HepG2 (cell line): Measurements from ENCODE around the gene NLRP5. TPM values are rescaled to one million over a fixed set of nuclear protein-coding genes. Genes with fewer than 3 reads are reported as not detected.

Experiments used
- ESRRA ChIP-seq: sonication (generic); formaldehyde crosslinking; IDR thresholded peaks from 2 replicates; pipeline ENCODE4 v1.5.1; 2020; ENCODE audit warnings: mild to moderate bottlenecking, low read depth, missing genetic modification reagents
- HNF4G ChIP-seq, 2 experiments: sonication (generic) in 1 of 2; formaldehyde crosslinking in 1 of 2; IDR thresholded peaks; 2 replicates each; pipeline versions ENCODE4 v1.4.0 to v1.6.1; 2011 to 2020; ENCODE audit warnings: borderline replicate concordance in 2 of 2, low read depth in 2 of 2, mild to moderate bottlenecking in 2 of 2, low read length in 1 of 2, missing genetic modification reagents in 1 of 2, moderate library complexity in 1 of 2
- NR2F1 ChIP-seq, 2 experiments: fragments of 450-650 bp in 1 of 2; formaldehyde crosslinking in 1 of 2; IDR thresholded peaks; 2 replicates each; pipeline versions ENCODE4 v1.5.0 to v1.6.1; 2016 to 2020; ENCODE audit warnings: mild to moderate bottlenecking in 1 of 2, missing compliant biosample characterization in 1 of 2, missing genetic modification reagents in 1 of 2, moderate library complexity in 1 of 2
- polyA plus RNA-seq, 8 experiments: library from polyadenylated mRNA; depleted of rRNA in 3 of 8; stranded (reverse) in 7 of 8; unstranded in 1 of 8; fragments of >200 nt; fragmentation: Illumina TruSeq in 4 of 8; extraction: Trizol in 4 of 8; gene quantifications; 2 replicates each; pipeline versions ENCODE4 v1.2.1 to v1.2.3, GENCODE V29; 2011 to 2016; ENCODE audit warnings: low read depth in 4 of 8, missing spikeins in 1 of 8, mixed read lengths in 1 of 8; ENCODE audit not compliant: insufficient read depth in 1 of 8
- small RNA-seq, 3 experiments: library from RNA; depleted of rRNA; stranded (forward); fragments of <200 nt; gene quantifications; one replicate each; pipeline ENCODE3, GENCODE V24; 2012; ENCODE audit warnings: low read depth in 2 of 3, low replicate concordance in 1 of 3; ENCODE audit not compliant: insufficient read length in 3 of 3, insufficient read depth in 2 of 3
- total RNA-seq, 5 experiments: library from RNA; depleted of rRNA; stranded (reverse); fragments of >200 nt; fragmentation: Illumina TruSeq; extraction: Trizol; gene quantifications; 2 replicates each; pipeline ENCODE4 v1.2.3, GENCODE V29; 2016; ENCODE audit warnings: low read depth in 1 of 5

The NLRP5 gene
- total and polyA plus RNA-seq, 2 of the 13 experiments (the other 11 are each of a cell fraction or from before 2014, with no cell fraction given): not detected

- TF ChIP-seq NR2F1 (CRISPR knock-in tag; IDR thresholded peaks at IDR 0.05) (peak; percentile 64 to 77), ESRRA (0 out of 2 replicates have a peak, but pooled peaks have one; percentile 17), HNF4G (IDR thresholded peaks at IDR 0.05; ENCODE audit: borderline replicate concordance, low read depth, low read length) (peak; percentile 82), HNF4G (CRISPR knock-in tag; IDR thresholded peaks at IDR 0.05; ENCODE audit: borderline replicate concordance, low read depth) (no peak)
These were observed 124.2 kb downstream of the NLRP5 start (continued) for GRCh38 chr19:56110515-56111448.

Small RNAs within 50 kb of the gene (small RNA-seq; reads per million reads assigned to genes)
- gene RF00019: 0 reads per million in 3 experiments

Other genes with a start within 250 kb of the NLRP5 start
- gene NLRP9, start 248.4 kb upstream of the NLRP5 start, total RNA-seq (2016; rRNA removed; fragmentation: Illumina TruSeq; extraction: Trizol): not detected in 2 replicates
- not detected in 2 replicates for gene NLRP9, start 248.4 kb upstream of the NLRP5 start, polyA plus RNA-seq (2011; rRNA removed)
- gene RFPL4A, start 227.7 kb upstream of the NLRP5 start, total RNA-seq (2016; rRNA removed; fragmentation: Illumina TruSeq; extraction: Trizol): not detected in 2 replicates
- 0.13 TPM in 1 of 2 replicates, not detected in the other for gene RFPL4A, start 227.7 kb upstream of the NLRP5 start, polyA plus RNA-seq (2011; rRNA removed)
- not detected in 2 replicates for gene RFPL4AL1, start 217.7 kb upstream of the NLRP5 start, total RNA-seq (2016; rRNA removed; fragmentation: Illumina TruSeq; extraction: Trizol)
- not detected in 2 replicates for gene RFPL4AL1, start 217.7 kb upstream of the NLRP5 start, polyA plus RNA-seq (2011; rRNA removed)
- 0.02 TPM in 1 of 2 replicates, not detected in the other for gene NLRP11, start 154.8 kb upstream of the NLRP5 start, total RNA-seq (2016; rRNA removed; fragmentation: Illumina TruSeq; extraction: Trizol)
- gene NLRP11, start 154.8 kb upstream of the NLRP5 start, polyA plus RNA-seq (2011; rRNA removed): 0.01 TPM in 1 of 2 replicates, not detected in the other
- gene NLRP4, start 150.2 kb upstream of the NLRP5 start, total RNA-seq (2016; rRNA removed; fragmentation: Illumina TruSeq; extraction: Trizol): not detected in 2 replicates
- not detected in 2 replicates for gene NLRP4, start 150.2 kb upstream of the NLRP5 start, polyA plus RNA-seq (2011; rRNA removed)
- gene NLRP13, start 54.4 kb upstream of the NLRP5 start, total RNA-seq (2016; rRNA removed; fragmentation: Illumina TruSeq; extraction: Trizol): not detected in 2 replicates
- gene NLRP13, start 54.4 kb upstream of the NLRP5 start, polyA plus RNA-seq (2011; rRNA removed): not detected in 2 replicates
- not detected in 2 replicates for gene NLRP8, start 38.9 kb upstream of the NLRP5 start, total RNA-seq (2016; rRNA removed; fragmentation: Illumina TruSeq; extraction: Trizol)
- not detected in 2 replicates for gene NLRP8, start 38.9 kb upstream of the NLRP5 start, polyA plus RNA-seq (2011; rRNA removed)
- 35.6 and 42.8 TPM in 2 replicates for gene ZNF787, start 134.5 kb downstream of the NLRP5 start, total RNA-seq (2016; rRNA removed; fragmentation: Illumina TruSeq; extraction: Trizol)
- 15.1 and 23.1 TPM in 2 replicates for gene ZNF787, start 134.5 kb downstream of the NLRP5 start, polyA plus RNA-seq (2011; rRNA removed)
- gene ZNF444, start 154.5 kb downstream of the NLRP5 start, total RNA-seq (2016; rRNA removed; fragmentation: Illumina TruSeq; extraction: Trizol): 24.4 and 30.3 TPM in 2 replicates
- gene ZNF444, start 154.5 kb downstream of the NLRP5 start, polyA plus RNA-seq (2011; rRNA removed): 27.4 and 34.2 TPM in 2 replicates
- not detected in 2 replicates for gene GALP, start 189.2 kb downstream of the NLRP5 start, total RNA-seq (2016; rRNA removed; fragmentation: Illumina TruSeq; extraction: Trizol)
- gene GALP, start 189.2 kb downstream of the NLRP5 start, polyA plus RNA-seq (2011; rRNA removed): not detected in 2 replicates
- gene ZSCAN5B, start 211.0 kb downstream of the NLRP5 start, total RNA-seq (2016; rRNA removed; fragmentation: Illumina TruSeq; extraction: Trizol): not detected in 2 replicates
- gene ZSCAN5B, start 211.0 kb downstream of the NLRP5 start, polyA plus RNA-seq (2011; rRNA removed): not detected in 2 replicates
- gene ZSCAN5C, start 215.5 kb downstream of the NLRP5 start, total RNA-seq (2016; rRNA removed; fragmentation: Illumina TruSeq; extraction: Trizol): not detected in 2 replicates
- gene ZSCAN5C, start 215.5 kb downstream of the NLRP5 start, polyA plus RNA-seq (2011; rRNA removed): not detected in 2 replicates